HepG2 (cell line): ENCODE data around the gene CNNM2.

ENCODE experiments used
- CBX2 ChIP-seq, 2 experiments: fragments of 200-600 bp in 1 of 2; sonication (generic); formaldehyde crosslinking in 1 of 2; IDR thresholded peaks; 2 replicates each; pipeline versions ENCODE4 v1.7.0 to v1.8.1; 2018 to 2022; ENCODE audit warnings: low read depth in 2 of 2, low read length in 1 of 2, mild to moderate bottlenecking in 1 of 2, missing genetic modification reagents in 1 of 2
- POGZ ChIP-seq: sonication (generic); formaldehyde crosslinking; IDR thresholded peaks from 2 replicates; pipeline ENCODE4 v1.4.0; 2020; ENCODE audit warnings: mild to moderate bottlenecking, missing genetic modification reagents
- TF ChIP-seq, protein P1 (sequence below), 2 experiments: IDR thresholded peaks; 2 replicates each; pipeline ENCODE4 v1.6.1; 2011 to 2012; ENCODE audit warnings: low read length in 2 of 2, borderline replicate concordance in 1 of 2, low read depth in 1 of 2, mild to moderate bottlenecking in 1 of 2, moderate library complexity in 1 of 2

DNA sequence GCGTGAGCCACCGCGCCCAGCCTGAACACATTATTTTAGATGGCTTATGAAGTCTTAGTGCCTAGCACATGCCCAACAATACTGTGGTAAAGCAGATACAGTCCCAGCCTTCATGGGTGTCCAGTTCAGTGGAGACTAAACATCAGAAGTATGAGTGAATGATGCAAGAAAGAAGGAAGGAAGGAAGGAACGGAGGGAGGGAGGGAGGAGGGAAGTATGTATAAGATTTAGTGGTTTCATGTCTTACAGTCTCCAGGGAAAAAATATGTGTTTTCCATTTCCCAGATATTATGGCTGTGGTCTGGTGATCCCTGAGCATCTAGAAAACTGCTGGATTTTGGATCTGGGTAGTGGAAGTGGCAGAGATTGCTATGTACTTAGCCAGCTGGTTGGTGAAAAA is 45.9 kb upstream of the CNNM2 start:
- TF ChIP-seq CBX2 (IDR thresholded peaks at IDR 0.05; ENCODE audit: low read depth, low read length) (no peak), CBX2 (CRISPR knock-in tag; IDR thresholded peaks at IDR 0.05; ENCODE audit: low read depth) (no peak), POGZ (no peak)
- TF ChIP-seq, protein P1, sequence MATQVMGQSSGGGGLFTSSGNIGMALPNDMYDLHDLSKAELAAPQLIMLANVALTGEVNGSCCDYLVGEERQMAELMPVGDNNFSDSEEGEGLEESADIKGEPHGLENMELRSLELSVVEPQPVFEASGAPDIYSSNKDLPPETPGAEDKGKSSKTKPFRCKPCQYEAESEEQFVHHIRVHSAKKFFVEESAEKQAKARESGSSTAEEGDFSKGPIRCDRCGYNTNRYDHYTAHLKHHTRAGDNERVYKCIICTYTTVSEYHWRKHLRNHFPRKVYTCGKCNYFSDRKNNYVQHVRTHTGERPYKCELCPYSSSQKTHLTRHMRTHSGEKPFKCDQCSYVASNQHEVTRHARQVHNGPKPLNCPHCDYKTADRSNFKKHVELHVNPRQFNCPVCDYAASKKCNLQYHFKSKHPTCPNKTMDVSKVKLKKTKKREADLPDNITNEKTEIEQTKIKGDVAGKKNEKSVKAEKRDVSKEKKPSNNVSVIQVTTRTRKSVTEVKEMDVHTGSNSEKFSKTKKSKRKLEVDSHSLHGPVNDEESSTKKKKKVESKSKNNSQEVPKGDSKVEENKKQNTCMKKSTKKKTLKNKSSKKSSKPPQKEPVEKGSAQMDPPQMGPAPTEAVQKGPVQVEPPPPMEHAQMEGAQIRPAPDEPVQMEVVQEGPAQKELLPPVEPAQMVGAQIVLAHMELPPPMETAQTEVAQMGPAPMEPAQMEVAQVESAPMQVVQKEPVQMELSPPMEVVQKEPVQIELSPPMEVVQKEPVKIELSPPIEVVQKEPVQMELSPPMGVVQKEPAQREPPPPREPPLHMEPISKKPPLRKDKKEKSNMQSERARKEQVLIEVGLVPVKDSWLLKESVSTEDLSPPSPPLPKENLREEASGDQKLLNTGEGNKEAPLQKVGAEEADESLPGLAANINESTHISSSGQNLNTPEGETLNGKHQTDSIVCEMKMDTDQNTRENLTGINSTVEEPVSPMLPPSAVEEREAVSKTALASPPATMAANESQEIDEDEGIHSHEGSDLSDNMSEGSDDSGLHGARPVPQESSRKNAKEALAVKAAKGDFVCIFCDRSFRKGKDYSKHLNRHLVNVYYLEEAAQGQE (IDR thresholded peaks at IDR 0.05; ENCODE audit: borderline replicate concordance in 1 of 2, low read depth in 1 of 2, low read length in 2 of 2) = no peak
